Right lobe of liver (tissue), 6 donors: Measurements from ENCODE around the gene SLC2A11. TPM values are rescaled to one million over a fixed set of nuclear protein-coding genes. Genes with fewer than 3 reads are reported as not detected.

Experiments
- ATAC-seq, 4 donors: fragments of 200-7000 bp; cut with Tn5 transposase; one replicate each; pipeline ENCODE4 v1.9.1; 2020; ENCODE audit warnings: mild to moderate bottlenecking in 4 of 4, moderate library complexity in 4 of 4
- DNase-seq, 3 donors: peaks; one replicate each; pipeline ENCODE4 v3.0.0-alpha.2; 2020
- H3K27ac ChIP-seq, 3 donors: fragments of 200-600 bp; one replicate each; pipeline ENCODE4 v1.8.0; 2022
- H3K27me3 ChIP-seq, 2 donors: fragments of 200-600 bp; one replicate each; pipeline ENCODE4 v1.8.0; 2022
- H3K36me3 ChIP-seq, 4 donors: fragments of 200-600 bp; sonication (generic) in 1 of 4; one replicate each; pipeline versions ENCODE4 v1.5.1 to v1.8.0; 2017 to 2022; ENCODE audit warnings: control low read depth in 1 of 4
- H3K4me1 ChIP-seq, 4 donors: fragments of 200-600 bp; sonication (generic) in 1 of 4; one replicate each; pipeline versions ENCODE4 v1.5.1 to v1.8.0; 2017 to 2022; ENCODE audit warnings: control low read depth in 1 of 4
- H3K4me3 ChIP-seq, 3 donors: fragments of 200-600 bp; one replicate each; pipeline ENCODE4 v1.8.0; 2022
- H3K9me3 ChIP-seq, 4 donors: fragments of 200-600 bp; sonication (generic) in 1 of 4; one replicate each; pipeline versions ENCODE4 v1.5.1 to v1.8.0; 2017 to 2022; ENCODE audit warnings: control low read depth in 1 of 4
- CTCF ChIP-seq, 4 donors: fragments of 200-600 bp in 3 of 4; fragments of 450-650 bp in 1 of 4; IDR thresholded peaks; one replicate each; pipeline versions ENCODE4 v1.5.1 to v1.8.0; 2016 to 2022; ENCODE audit warnings: antibody characterized with exemption in 4 of 4, mild to moderate bottlenecking in 2 of 4
- POLR2A ChIP-seq: fragments of 450-650 bp; IDR thresholded peaks from one replicate; pipeline ENCODE4 v1.6.1; 2017; ENCODE audit warnings: antibody characterized with exemption, mild to moderate bottlenecking
- WGBS: methylation state at CpG from one replicate; pipeline ENCODE4 v1.1.6; 2018; ENCODE audit warnings: low coverage, low lambda C conversion rate; ENCODE audit not compliant: insufficient coverage; ENCODE audit errors: missing lambda C conversion rate; 5-methylcytosine and 5-hydroxymethylcytosine counted together
- intact Hi-C, 2 donors: fragments of 100-400 bp; cut with DNase I; formaldehyde crosslinking; loops; one replicate each; pipeline versions ENCODE4 v1.11.2 to v1.14.1; 2022
- total RNA-seq, 6 experiments: library from RNA; depleted of rRNA in 2 of 6; stranded (reverse); fragments of >200 nt in 2 of 6; fragmentation: NEBNext Ultra II Directional in 3 of 6; extraction: Animal tissue kit (Norgen Biotek cat#: 25700) in 3 of 6; gene quantifications; one replicate each; pipeline versions ENCODE4 v1.1.0 to v1.2.4, GENCODE V29; 2016 to 2023
- donor health status: DM: no; HTN: yes; CAD: no.
- donor health status: DM: no; HTN: no; CAD: no.
- donor health status: DM: no; HTN: no; CAD: no.
- donor health status: DM: no; HTN: yes; CAD: no.
- donor health status: DM: no; HTN: yes; CAD: no.

SLC2A11 gene
- total RNA-seq, 6 experiments from 2014 or later = 2.9 to 7.1 (median 5.0) TPM

GRCh38 chr22:23836281-23836680 lies 21.4 kb upstream of the SLC2A11 start:
- Histone ChIP-seq H3K27me3 (no peaks in the 10 kb centered on the region), H3K36me3 (peaks cover 0 to 5% (median 2%) of the 10 kb centered on the region in 4 donors), H3K27ac (no peak overlapping the region), H3K9me3 (no peaks in the 10 kb centered on the region), H3K4me1 (peaks cover 0 to 7% (median 0%) of the 10 kb centered on the region in 4 donors), H3K4me3 (no peak overlapping the region)
- peak; percentile 17 to 44 (median 39) for DNase-seq
- TF ChIP-seq CTCF (IDR thresholded peaks at IDR 0.05) (no peak), POLR2A (no peak)
- no CpG with 5 or more reads among the region's 5 CpGs for WGBS
- ATAC-seq = no peak
- intact Hi-C loops = no loop called here

GRCh38 chr22:23836692-23837495 lies 20.8 kb upstream of the SLC2A11 start:
- Histone ChIP-seq H3K27ac (no peak overlapping the region), H3K36me3 (peaks cover 0 to 5% (median 2%) of the 10 kb centered on the region in 4 donors), H3K4me1 (peaks cover 0 to 7% (median 0%) of the 10 kb centered on the region in 4 donors), H3K27me3 (no peaks in the 10 kb centered on the region), H3K4me3 (no peak overlapping the region), H3K9me3 (no peaks in the 10 kb centered on the region)
- DNase-seq (peak; percentile 16 to 40 (median 39)), ATAC-seq (no peak)
- TF ChIP-seq CTCF (IDR thresholded peaks at IDR 0.05) (no peak), POLR2A (no peak)
- intact Hi-C loops = no loop called here
- 94% methylated on average over 2 of the region's 12 CpGs for WGBS

- 91% methylated on average over 6 of the region's 12 CpGs for WGBS
- TF ChIP-seq CTCF (IDR thresholded peaks at IDR 0.05) = no peak
- TF ChIP-seq POLR2A = no peak
- no peaks in the 10 kb centered on the region for H3K9me3 ChIP-seq
- H3K4me1 ChIP-seq = peaks cover 0 to 7% (median 0%) of the 10 kb centered on the region in 4 donors
- H3K36me3 ChIP-seq = peaks cover 0 to 5% (median 2%) of the 10 kb centered on the region in 4 donors
- ATAC-seq = no peak
- DNase-seq = peak in 2 of 3 donors; percentile 27 to 54
- H3K27me3 ChIP-seq = no peaks in the 10 kb centered on the region
- H3K27ac ChIP-seq = no peak overlapping the region
- intact Hi-C loops = no loop called here
- H3K4me3 ChIP-seq = no peak overlapping the region
Observed at GRCh38 chr22:23837496-23837859, 20.2 kb upstream of the SLC2A11 start.

- DNase-seq (peak in 1 of 3 donors; percentile 56), ATAC-seq (no peak)
- peaks cover 0 to 7% (median 0%) of the 10 kb centered on the region in 4 donors for H3K4me1 ChIP-seq
- no peak overlapping the region for H3K27ac ChIP-seq
- TF ChIP-seq CTCF (IDR thresholded peaks at IDR 0.05) = no peak
- TF ChIP-seq POLR2A = no peak
- 16% methylated on average over 14 of the region's 41 CpGs for WGBS
- H3K4me3 ChIP-seq = peak overlapping the region; percentile 42 to 56 (median 48)
- H3K9me3 ChIP-seq = no peaks in the 10 kb centered on the region
- intact Hi-C loops = no loop called here
- H3K27me3 ChIP-seq = no peaks in the 10 kb centered on the region
- peaks cover 0 to 5% (median 2%) of the 10 kb centered on the region in 4 donors for H3K36me3 ChIP-seq
Observed at GRCh38 chr22:23837911-23838680, 19.6 kb upstream of the SLC2A11 start.
